Esophagus squamous epithelium (tissue), 5 donors: ENCODE data around the gene PDE2A. TPM values are rescaled to one million over a fixed set of nuclear protein-coding genes. Genes with fewer than 3 reads are reported as not detected.

Experiments
- DNase-seq: peaks from one replicate; lab custom pipeline; 2025; lab: John Stamatoyannopoulos, UW
- H3K27ac ChIP-seq, 4 donors: fragments of 200-600 bp; sonication (generic); one replicate each; pipeline ENCODE4 v1.5.1; 2016 to 2019; ENCODE audit warnings: mild to moderate bottlenecking in 1 of 4
- H3K27me3 ChIP-seq, 4 donors: fragments of 200-600 bp; sonication (generic); 1 replicate in 3 of 4; 2 replicates in 1 of 4; pipeline versions ENCODE4 v1.5.1 to v1.6.0; 2017 to 2021; ENCODE audit warnings: antibody characterized with exemption in 1 of 4
- H3K36me3 ChIP-seq, 3 donors: fragments of 200-600 bp; sonication (generic); one replicate each; pipeline ENCODE4 v1.5.1; 2016 to 2019
- H3K4me1 ChIP-seq, 3 donors: fragments of 200-600 bp; sonication (generic); one replicate each; pipeline ENCODE4 v1.5.1; 2017 to 2019
- H3K4me3 ChIP-seq, 4 donors: fragments of 200-600 bp; sonication (generic); 1 replicate in 3 of 4; 2 replicates in 1 of 4; pipeline ENCODE4 v1.5.1; 2016 to 2019; ENCODE audit warnings: mild to moderate bottlenecking in 2 of 4, moderate library complexity in 1 of 4
- H3K9me3 ChIP-seq, 3 donors: fragments of 200-600 bp; sonication (generic); one replicate each; pipeline ENCODE4 v1.5.1; 2016 to 2019
- CTCF ChIP-seq, 6 experiments: fragments of 450-650 bp in 4 of 6; fragments of 200-600 bp in 2 of 6; sonication (generic) in 2 of 6; IDR thresholded peaks; one replicate each; pipeline ENCODE4 v1.5.1; 2016 to 2019; ENCODE audit warnings: antibody characterized with exemption in 6 of 6, mild to moderate bottlenecking in 4 of 6, moderate library complexity in 4 of 6
- POLR2A ChIP-seq, 4 donors: fragments of 450-650 bp; IDR thresholded peaks; one replicate each; pipeline ENCODE4 v1.6.1; 2017; ENCODE audit warnings: antibody characterized with exemption in 4 of 4, mild to moderate bottlenecking in 4 of 4, moderate library complexity in 3 of 4
- WGBS, 2 donors: methylation state at CpG; one replicate each; pipeline ENCODE4 v1.1.5; 2018; 5-methylcytosine and 5-hydroxymethylcytosine counted together
- intact Hi-C: fragments of 100-400 bp; cut with DNase I; formaldehyde crosslinking; loops from one replicate; pipeline ENCODE4 v1.15.0; 2022
- total RNA-seq, 4 donors: library from RNA; depleted of rRNA; stranded (reverse); fragments of >200 nt; gene quantifications; one replicate each; pipeline ENCODE4 v1.1.0, GENCODE V29; 2016
- donor health status: DM: yes; HTN: yes; CAD: no.

The PDE2A gene
- total RNA-seq, 4 donors from 2014 or later = 5.6 to 38.3 (median 12.9) TPM

DNA sequence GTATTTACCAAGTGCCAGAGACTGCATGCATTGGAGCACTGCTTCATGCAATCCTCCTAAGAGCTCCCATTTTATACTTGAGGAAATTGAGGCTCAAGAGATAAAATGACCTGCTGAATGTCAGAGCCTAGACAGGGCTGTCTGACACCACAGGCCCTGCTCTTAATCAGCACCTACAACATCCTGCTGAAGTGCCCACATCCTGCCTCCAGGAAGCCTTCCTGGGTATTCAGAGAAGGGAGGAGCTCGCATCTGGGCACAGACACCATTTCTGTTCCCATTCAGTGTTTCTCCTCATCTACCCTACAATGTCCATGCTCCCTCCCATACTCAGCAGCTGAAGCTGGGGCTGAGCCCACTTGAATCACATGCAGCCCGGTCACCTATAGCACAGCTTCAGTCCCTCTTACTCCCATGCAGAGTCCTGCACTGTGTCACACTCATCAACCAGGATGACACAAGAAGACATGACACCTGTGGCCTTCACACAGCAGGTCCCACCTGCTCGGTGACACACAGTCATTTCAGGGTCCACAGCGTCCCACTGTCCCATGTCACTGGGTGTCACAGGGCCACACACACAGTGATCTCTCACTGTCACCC is 53.1 kb downstream of the PDE2A start:
- 70 to 85% methylated on average over 4 of the region's 4 CpGs for WGBS, 2 donors
- intact Hi-C loops = no loop called here
- TF ChIP-seq POLR2A (IDR thresholded peaks at IDR 0.05) (no peak), CTCF (IDR thresholded peaks at IDR 0.05) (no peak)

DNA sequence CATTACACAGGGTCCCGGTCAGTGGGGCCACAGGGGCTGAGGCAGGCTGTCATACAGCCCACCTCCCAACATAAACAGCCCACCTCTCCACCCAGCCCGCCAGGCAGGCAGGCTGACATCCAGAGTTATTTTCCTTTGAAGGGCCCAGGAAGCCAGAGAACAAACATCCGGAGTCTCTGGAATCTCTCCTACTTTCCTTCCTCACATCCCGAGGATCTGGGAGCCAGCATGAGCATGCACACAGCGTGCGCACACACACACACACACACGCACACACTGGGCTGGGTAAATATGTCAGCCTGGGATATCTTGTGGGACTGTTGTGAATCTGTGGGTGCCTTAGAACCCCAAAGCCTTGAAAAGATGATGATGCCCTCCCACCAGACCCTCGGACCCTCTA is 55.4 kb downstream of the PDE2A start:
- Histone ChIP-seq H3K36me3 (no peaks in the 10 kb centered on the region), H3K4me3 (no peak overlapping the region), H3K27me3 (peaks cover 0 to 47% (median 0%) of the 10 kb centered on the region in 4 donors), H3K27ac (peak overlapping the region; percentile 58 to 89 (median 79)), H3K9me3 (no peaks in the 10 kb centered on the region), H3K4me1 (peaks cover 6 to 63% (median 37%) of the 10 kb centered on the region in 3 donors)
- intact Hi-C loops = no loop called here
- no peak for TF ChIP-seq CTCF (IDR thresholded peaks at IDR 0.05)
- TF ChIP-seq POLR2A (IDR thresholded peaks at IDR 0.05) = no peak
- DNase-seq = no peak
- 33 to 42% methylated on average over 4 to 8 of the region's 8 CpGs for WGBS, 2 donors

More for the DNA sequence above, 53.1 kb downstream of the PDE2A start:
- Histone ChIP-seq H3K36me3 (no peaks in the 10 kb centered on the region), H3K4me3 (no peak overlapping the region), H3K4me1 (peaks cover 0 to 60% (median 41%) of the 10 kb centered on the region in 3 donors), H3K27ac (no peak overlapping the region), H3K9me3 (no peaks in the 10 kb centered on the region), H3K27me3 (peaks cover 0 to 28% (median 0%) of the 10 kb centered on the region in 4 donors)
- DNase-seq = no peak

GRCh38 chr11:72617080-72617762 is 57.0 kb downstream of the PDE2A start:
- intact Hi-C loops = no loop called here
- no peak overlapping the region for H3K4me3 ChIP-seq
- no peak for DNase-seq
- peak in 1 of 4 donors; percentile 25 for TF ChIP-seq POLR2A (IDR thresholded peaks at IDR 0.05)
- no peak for TF ChIP-seq CTCF (IDR thresholded peaks at IDR 0.05)
- no peaks in the 10 kb centered on the region for H3K9me3 ChIP-seq
- WGBS, 2 donors = 24 to 37% methylated on average over 2 to 5 of the region's 11 CpGs
- H3K4me1 ChIP-seq = peaks cover 6 to 72% (median 37%) of the 10 kb centered on the region in 3 donors
- peak overlapping the region; percentile 58 to 89 (median 79) for H3K27ac ChIP-seq
- no peaks in the 10 kb centered on the region for H3K36me3 ChIP-seq
- peaks cover 0 to 39% (median 0%) of the 10 kb centered on the region in 4 donors for H3K27me3 ChIP-seq

GRCh38 chr11:72616655-72617054 is 57.6 kb downstream of the PDE2A start:
- Histone ChIP-seq H3K36me3 (no peaks in the 10 kb centered on the region), H3K9me3 (no peaks in the 10 kb centered on the region), H3K27ac (peak overlapping the region; percentile 58 to 89 (median 79)), H3K4me3 (no peak overlapping the region), H3K4me1 (peaks cover 6 to 73% (median 37%) of the 10 kb centered on the region in 3 donors), H3K27me3 (peaks cover 0 to 39% (median 0%) of the 10 kb centered on the region in 4 donors)
- DNase-seq = no peak
- TF ChIP-seq POLR2A (IDR thresholded peaks at IDR 0.05) (no peak), CTCF (IDR thresholded peaks at IDR 0.05) (no peak)
- 44 to 80% methylated on average over 1 to 3 of the region's 4 CpGs for WGBS, 2 donors
- intact Hi-C loops = no loop called here

GRCh38 chr11:72615329-72615728 is 58.9 kb downstream of the PDE2A start:
- Histone ChIP-seq H3K36me3 (no peaks in the 10 kb centered on the region), H3K27ac (peak overlapping the region in 2 of 4 donors; percentile 85 to 89), H3K4me1 (peaks cover 6 to 75% (median 37%) of the 10 kb centered on the region in 3 donors), H3K9me3 (no peaks in the 10 kb centered on the region), H3K27me3 (peaks cover 0 to 39% (median 0%) of the 10 kb centered on the region in 4 donors), H3K4me3 (no peak overlapping the region)
- intact Hi-C loops = no loop called here
- no peak for DNase-seq
- TF ChIP-seq POLR2A (IDR thresholded peaks at IDR 0.05) (no peak), CTCF (IDR thresholded peaks at IDR 0.05) (no peak)
- 0 to 56% methylated on average over 1 to 3 of the region's 3 CpGs for WGBS, 2 donors
